RWPE1 (cell line): ENCODE data around the gene OSBPL10.

Experiments
- CTCF ChIA-PET: fragments of 350-600 bp; sonication (Branson Sonifier 250); formaldehyde crosslinking; extraction: SDS; loops from one replicate; lab custom pipeline; 2021; lab: Yijun Ruan, JAX
- POLR2A ChIA-PET: fragments of 400-600 bp; formaldehyde crosslinking; extraction: SDS; loops from one replicate; lab custom pipeline; 2020; ENCODE audit warnings: antibody characterized with exemption; ENCODE audit not compliant: low non-redundant PET; lab: Yijun Ruan, JAX
- DNase-seq: peaks from one replicate; pipeline ENCODE4 v3.0.0; 2012; ENCODE audit warnings: low spot score
- H3K27ac ChIP-seq: fragments of 450-650 bp; 2 replicates; pipeline ENCODE4 v1.5.1; 2017
- CTCF ChIP-seq: fragments of 450-650 bp; conservative IDR thresholded peaks from 2 replicates; pipeline ENCODE4 v1.5.1; 2017; ENCODE audit warnings: low read depth, mild to moderate bottlenecking

The OSBPL10 gene

GRCh38 chr3:31721676-31722075, 259.4 kb downstream of the OSBPL10 start:
- ChIA-PET CTCF (no interaction called here), POLR2A (no interaction called here)
- no peak for TF ChIP-seq CTCF
- DNase-seq = no peak
- no peak overlapping the region for H3K27ac ChIP-seq

- CTCF ChIA-PET = no interaction called here
- H3K27ac ChIP-seq = no peak overlapping the region
- TF ChIP-seq CTCF = no peak
- POLR2A ChIA-PET = no interaction called here
- no peak for DNase-seq
These were observed 266.4 kb downstream of the OSBPL10 start for GRCh38 chr3:31714495-31715280.

GRCh38 chr3:31713816-31714215, 267.2 kb downstream of the OSBPL10 start:
- TF ChIP-seq CTCF = no peak
- no peak for DNase-seq
- POLR2A ChIA-PET = no interaction called here
- CTCF ChIA-PET = no interaction called here
- H3K27ac ChIP-seq = no peak overlapping the region

GRCh38 chr3:31710123-31710803, 270.8 kb downstream of the OSBPL10 start:
- TF ChIP-seq CTCF = no peak
- H3K27ac ChIP-seq = no peak overlapping the region
- ChIA-PET CTCF (interaction anchor here (0.6 kb wide), 1 partner anchor 719 kb away, joined by 3 read pairs; no protein-coding TSS in a partner anchor), POLR2A (no interaction called here)
- DNase-seq = no peak

- CTCF ChIA-PET = no interaction called here
- DNase-seq = no peak
- no peak overlapping the region for H3K27ac ChIP-seq
- POLR2A ChIA-PET = no interaction called here
- TF ChIP-seq CTCF = no peak
These were observed 271.5 kb downstream of the OSBPL10 start for GRCh38 chr3:31709526-31709925.

- POLR2A ChIA-PET = no interaction called here
- no peak overlapping the region for H3K27ac ChIP-seq
- no peak for DNase-seq
- CTCF ChIA-PET = no interaction called here
- no peak for TF ChIP-seq CTCF
These were observed 272.1 kb downstream of the OSBPL10 start for GRCh38 chr3:31709005-31709404.
